ENCODE measurements around the gene NLRP1. TPM values are rescaled to one million over a fixed set of nuclear protein-coding genes. Genes with fewer than 3 reads are reported as not detected.
A peak's percentile ranks its signal among the peaks of the same experiment; 100 is the strongest.

NLRP1 gene
- total and polyA plus RNA-seq, 5 donors from 2014 or later: 25.5 to 279 (median 32.8) TPM

DNA sequence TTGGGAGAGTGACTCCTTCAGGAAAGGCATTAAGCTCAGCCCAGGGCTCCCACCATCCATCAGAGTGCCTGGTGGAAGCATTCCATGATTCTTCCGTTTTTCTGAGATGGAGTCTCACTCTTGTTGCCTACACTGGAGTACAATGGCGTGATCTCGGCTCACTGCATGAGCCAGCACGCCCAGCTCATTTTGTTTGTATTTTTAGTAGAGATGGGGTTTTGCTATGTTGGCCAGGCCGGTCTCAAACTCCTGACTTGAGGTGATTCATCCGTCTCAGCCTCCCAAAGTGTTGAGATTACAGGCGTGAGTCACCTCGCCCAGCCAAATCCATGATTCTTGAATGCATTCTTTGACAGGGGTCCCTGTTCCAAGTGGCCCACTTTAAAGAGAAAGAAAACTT, 74.8 kb downstream of the NLRP1 start:
- peaks cover 32% of the 10 kb centered on the region for H3K36me3 ChIP-seq (ENCODE audit: control insufficient read depth, insufficient read depth, low read length)
- H3K9me3 ChIP-seq (ENCODE audit: control insufficient read depth in 2 of 2, low read length in 2 of 2): no peaks in the 10 kb centered on the region
- peaks cover 15% of the 10 kb centered on the region for H3K4me1 ChIP-seq (ENCODE audit: control insufficient read depth, insufficient read depth, low read length, poor library complexity, severe bottlenecking)
- no peak overlapping the region for H3K27ac ChIP-seq (ENCODE audit: insufficient read depth, low read length, poor library complexity, severe bottlenecking)
- Mint-ChIP-seq H3K36me3 (peaks cover 44% of the 10 kb centered on the region), H3K4me3 (no peak overlapping the region), H3K27me3 (no peaks in the 10 kb centered on the region), H3K27ac (peak overlapping the region in 1 of 3 donors; percentile 74), H3K4me1 (peaks cover 11 to 27% (median 20%) of the 10 kb centered on the region in 4 donors), H3K9me3 (peaks cover 0 to 3% (median 0%) of the 10 kb centered on the region in 7 donors)
- ATAC-seq (ENCODE audit: low read depth in 2 of 2) (no peak), DNase-seq (no peak)
- H3K4me3 ChIP-seq (ENCODE audit: low read depth, low read length): no peak overlapping the region
- H3K27me3 ChIP-seq (ENCODE audit: control insufficient read depth, insufficient read depth, low read length): no peaks in the 10 kb centered on the region

DNA sequence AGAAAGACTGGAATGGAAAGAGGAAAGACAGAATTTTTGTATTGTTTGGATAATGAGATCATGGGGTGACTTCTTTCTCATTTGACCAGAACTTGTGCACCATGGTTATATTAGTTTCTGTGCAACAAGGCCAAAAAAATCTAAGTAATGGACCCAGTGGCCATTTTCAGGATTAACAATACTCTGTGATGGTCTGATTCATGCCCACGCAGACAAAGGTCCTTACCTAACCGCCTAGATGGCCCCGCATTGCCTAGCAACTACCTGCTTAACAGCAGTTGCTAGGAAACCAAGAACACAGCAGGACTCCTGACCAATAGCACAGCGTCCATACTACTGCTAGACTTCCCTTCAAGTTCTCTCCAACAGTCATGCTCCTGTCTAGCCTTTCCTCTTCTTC, 75.5 kb downstream of the NLRP1 start:
- Mint-ChIP-seq H3K27me3 (no peaks in the 10 kb centered on the region), H3K27ac (peak overlapping the region in 2 of 3 donors; percentile 55 to 74), H3K9me3 (peaks cover 0 to 3% (median 0%) of the 10 kb centered on the region in 7 donors), H3K4me1 (peaks cover 7 to 22% (median 17%) of the 10 kb centered on the region in 4 donors), H3K4me3 (peak overlapping the region in 1 of 4 donors; percentile 58), H3K36me3 (peaks cover 41% of the 10 kb centered on the region)
- Histone ChIP-seq H3K27me3 (ENCODE audit: control insufficient read depth, insufficient read depth, low read length) (no peaks in the 10 kb centered on the region), H3K36me3 (ENCODE audit: control insufficient read depth, insufficient read depth, low read length) (peaks cover 28% of the 10 kb centered on the region), H3K4me3 (ENCODE audit: low read depth, low read length) (no peak overlapping the region), H3K4me1 (ENCODE audit: control insufficient read depth, insufficient read depth, low read length, poor library complexity, severe bottlenecking) (peaks cover 9% of the 10 kb centered on the region), H3K27ac (ENCODE audit: insufficient read depth, low read length, poor library complexity, severe bottlenecking) (no peak overlapping the region), H3K9me3 (ENCODE audit: control insufficient read depth in 2 of 2, low read length in 2 of 2) (no peaks in the 10 kb centered on the region)
- DNase-seq: no peak
- ATAC-seq (ENCODE audit: low read depth in 2 of 2): no peak

DNA sequence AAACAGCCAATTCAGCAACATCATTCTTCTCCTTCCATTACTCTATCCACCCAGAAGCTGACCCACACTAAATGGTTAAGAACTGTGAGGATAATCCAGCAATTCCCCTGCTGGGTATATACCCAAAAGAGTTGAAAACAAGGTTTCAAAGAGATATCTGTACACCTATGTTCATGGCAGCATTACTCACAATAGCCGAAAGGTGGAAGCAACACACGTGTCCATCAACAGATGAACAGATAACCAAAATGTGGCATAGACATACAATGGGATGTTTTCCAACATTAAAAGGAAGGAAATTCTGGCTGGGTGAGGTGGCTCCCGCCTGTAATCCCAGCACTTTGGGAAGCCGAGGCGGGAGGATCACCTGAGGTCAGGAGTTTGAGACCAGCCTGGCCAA, 78.0 kb downstream of the NLRP1 start:
- DNase-seq: no peak
- Mint-ChIP-seq H3K4me3 (no peak overlapping the region), H3K36me3 (peaks cover 35% of the 10 kb centered on the region), H3K9me3 (peaks cover 0 to 2% (median 0%) of the 10 kb centered on the region in 7 donors), H3K27ac (no peak overlapping the region), H3K4me1 (peaks cover 4 to 16% (median 10%) of the 10 kb centered on the region in 4 donors), H3K27me3 (no peaks in the 10 kb centered on the region)
- no peak for ATAC-seq (ENCODE audit: low read depth in 2 of 2)
- Histone ChIP-seq H3K4me1 (ENCODE audit: control insufficient read depth, insufficient read depth, low read length, poor library complexity, severe bottlenecking) (peaks cover 1% of the 10 kb centered on the region), H3K27me3 (ENCODE audit: control insufficient read depth, insufficient read depth, low read length) (no peaks in the 10 kb centered on the region), H3K27ac (ENCODE audit: insufficient read depth, low read length, poor library complexity, severe bottlenecking) (no peak overlapping the region), H3K9me3 (ENCODE audit: control insufficient read depth in 2 of 2, low read length in 2 of 2) (no peaks in the 10 kb centered on the region), H3K4me3 (ENCODE audit: low read depth, low read length) (no peak overlapping the region), H3K36me3 (ENCODE audit: control insufficient read depth, insufficient read depth, low read length) (peaks cover 16% of the 10 kb centered on the region)

DNA sequence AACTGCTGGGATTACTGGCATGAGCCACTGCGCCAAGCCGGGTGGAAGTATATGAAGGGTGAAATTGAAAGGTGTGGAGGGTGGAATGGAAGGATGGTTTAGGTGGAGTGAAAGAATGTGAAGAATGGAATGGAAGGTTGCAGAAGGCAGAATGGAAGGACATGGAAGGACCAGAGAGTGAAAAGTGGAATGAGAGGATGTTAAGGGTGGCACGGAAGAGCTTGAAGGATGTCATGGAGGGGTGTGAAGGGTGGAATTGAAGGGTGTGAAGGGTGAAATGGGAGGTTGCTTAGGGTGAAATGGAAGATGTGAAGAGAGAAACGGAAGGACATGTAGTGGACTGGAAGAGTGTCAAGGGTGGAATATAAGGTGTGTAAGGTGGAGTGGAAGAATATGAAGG, 81.8 kb downstream of the NLRP1 start:
- no peak for ATAC-seq (ENCODE audit: low read depth in 2 of 2)
- Histone ChIP-seq H3K4me1 (ENCODE audit: control insufficient read depth, insufficient read depth, low read length, poor library complexity, severe bottlenecking) (peaks cover 21% of the 10 kb centered on the region), H3K4me3 (ENCODE audit: low read depth, low read length) (no peak overlapping the region), H3K36me3 (ENCODE audit: control insufficient read depth, insufficient read depth, low read length) (peaks cover 11% of the 10 kb centered on the region), H3K27ac (ENCODE audit: insufficient read depth, low read length, poor library complexity, severe bottlenecking) (no peak overlapping the region), H3K27me3 (ENCODE audit: control insufficient read depth, insufficient read depth, low read length) (no peaks in the 10 kb centered on the region), H3K9me3 (ENCODE audit: control insufficient read depth in 2 of 2, low read length in 2 of 2) (no peaks in the 10 kb centered on the region)
- Mint-ChIP-seq H3K9me3 (peaks cover 0 to 2% (median 0%) of the 10 kb centered on the region in 7 donors), H3K4me1 (peaks cover 18 to 31% (median 24%) of the 10 kb centered on the region in 4 donors), H3K27me3 (no peaks in the 10 kb centered on the region), H3K27ac (peak overlapping the region; percentile 55 to 76 (median 61)), H3K36me3 (peaks cover 35% of the 10 kb centered on the region), H3K4me3 (peak overlapping the region in 2 of 4 donors; percentile 2 to 59)
- DNase-seq: no peak

DNA sequence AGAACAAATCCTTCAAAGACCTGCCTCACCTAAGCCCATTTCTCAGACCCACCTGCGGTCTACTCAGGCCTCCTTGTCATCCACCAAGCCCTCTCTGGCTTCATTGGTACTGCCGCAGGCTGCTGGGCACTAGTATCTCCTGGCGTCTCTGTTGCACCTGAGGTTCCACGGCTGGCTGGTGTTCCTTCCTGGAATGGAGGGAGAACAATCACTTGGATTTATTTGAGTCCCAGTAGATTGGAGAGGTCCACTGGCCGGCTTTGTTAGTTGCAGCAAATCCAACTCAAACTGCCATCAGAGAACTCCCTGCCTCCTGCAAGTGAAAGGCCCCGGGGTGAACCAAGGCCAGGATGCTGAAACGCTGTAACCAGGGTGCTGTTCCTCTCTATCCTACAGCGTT, 82.6 kb downstream of the NLRP1 start:
- H3K9me3 Mint-ChIP-seq: peaks cover 0 to 1% (median 0%) of the 10 kb centered on the region in 7 donors
- ATAC-seq (ENCODE audit: low read depth in 2 of 2) (no peak), DNase-seq (no peak)
- peak overlapping the region; percentile 62 for H3K27ac ChIP-seq (ENCODE audit: insufficient read depth, low read length, poor library complexity, severe bottlenecking)
- H3K27me3 Mint-ChIP-seq: no peaks in the 10 kb centered on the region
- peaks cover 35% of the 10 kb centered on the region for H3K36me3 Mint-ChIP-seq
- no peaks in the 10 kb centered on the region for H3K9me3 ChIP-seq (ENCODE audit: control insufficient read depth in 2 of 2, low read length in 2 of 2)
- peaks cover 18 to 31% (median 24%) of the 10 kb centered on the region in 4 donors for H3K4me1 Mint-ChIP-seq
- H3K4me3 ChIP-seq (ENCODE audit: low read depth, low read length): no peak overlapping the region
- H3K4me1 ChIP-seq (ENCODE audit: control insufficient read depth, insufficient read depth, low read length, poor library complexity, severe bottlenecking): peaks cover 21% of the 10 kb centered on the region
- peak overlapping the region; percentile 65 to 94 (median 76) for H3K4me3 Mint-ChIP-seq
- peak overlapping the region in 2 of 3 donors; percentile 70 to 89 for H3K27ac Mint-ChIP-seq
- H3K27me3 ChIP-seq (ENCODE audit: control insufficient read depth, insufficient read depth, low read length): no peaks in the 10 kb centered on the region
- H3K36me3 ChIP-seq (ENCODE audit: control insufficient read depth, insufficient read depth, low read length): peaks cover 11% of the 10 kb centered on the region

DNA sequence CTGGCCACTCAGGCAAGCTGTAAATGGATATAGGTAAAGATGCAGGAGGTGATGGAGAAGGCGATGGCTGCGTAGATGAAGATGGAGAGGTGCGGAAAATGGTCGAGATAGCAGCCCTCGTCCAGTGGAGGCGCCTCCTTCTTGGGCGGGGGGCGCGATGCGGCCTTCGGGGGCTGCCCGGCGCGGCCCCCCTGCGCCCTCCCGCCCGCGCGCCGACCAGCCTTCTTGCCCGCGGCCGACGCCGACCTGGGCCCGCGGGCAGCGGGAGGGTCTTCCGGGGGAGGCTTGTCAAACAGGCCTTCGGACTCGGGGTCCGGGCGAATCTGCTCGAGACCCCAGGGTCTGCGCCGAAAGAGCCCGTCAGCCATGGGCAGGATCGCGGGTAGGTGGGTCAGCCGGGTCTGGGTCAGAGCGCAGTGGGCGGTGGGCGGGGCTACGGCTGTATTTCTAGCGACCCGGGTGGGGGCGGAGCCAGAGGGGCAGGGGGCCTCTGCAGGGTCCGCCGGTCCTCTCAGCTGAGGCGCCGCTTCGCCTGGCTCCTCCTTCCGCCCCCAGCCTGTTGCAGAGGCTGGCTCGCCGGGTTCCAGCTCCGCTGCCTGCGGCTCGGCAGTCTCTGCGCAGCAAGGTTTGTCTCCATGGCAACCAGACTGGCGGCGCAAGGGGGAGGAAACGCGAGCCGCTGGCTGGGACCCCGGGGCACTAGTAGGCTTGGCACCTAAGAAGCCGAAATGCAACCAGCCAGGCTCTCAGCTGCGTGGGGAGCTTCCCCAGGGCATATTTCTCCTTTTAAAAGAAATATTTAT, 83.5 kb downstream of the NLRP1 start:
- Histone ChIP-seq H3K9me3 (ENCODE audit: control insufficient read depth in 2 of 2, low read length in 2 of 2) (no peaks in the 10 kb centered on the region), H3K4me1 (ENCODE audit: control insufficient read depth, insufficient read depth, low read length, poor library complexity, severe bottlenecking) (peaks cover 21% of the 10 kb centered on the region), H3K36me3 (ENCODE audit: control insufficient read depth, insufficient read depth, low read length) (peaks cover 10% of the 10 kb centered on the region), H3K4me3 (ENCODE audit: low read depth, low read length) (peak overlapping the region; percentile 60), H3K27ac (ENCODE audit: insufficient read depth, low read length, poor library complexity, severe bottlenecking) (peak overlapping the region; percentile 62), H3K27me3 (ENCODE audit: control insufficient read depth, insufficient read depth, low read length) (no peaks in the 10 kb centered on the region)
- Mint-ChIP-seq H3K4me3 (peak overlapping the region; percentile 94 to 96 (median 94)), H3K4me1 (peaks cover 18 to 31% (median 24%) of the 10 kb centered on the region in 4 donors), H3K27ac (peak overlapping the region; percentile 96 to 98 (median 97)), H3K36me3 (peaks cover 33% of the 10 kb centered on the region), H3K9me3 (peaks cover 0 to 1% (median 0%) of the 10 kb centered on the region in 7 donors), H3K27me3 (no peaks in the 10 kb centered on the region)
- peak; percentile 86 to 88 for ATAC-seq (ENCODE audit: low read depth in 2 of 2)
- DNase-seq: peak; percentile 71 to 75 (median 75)

DNA sequence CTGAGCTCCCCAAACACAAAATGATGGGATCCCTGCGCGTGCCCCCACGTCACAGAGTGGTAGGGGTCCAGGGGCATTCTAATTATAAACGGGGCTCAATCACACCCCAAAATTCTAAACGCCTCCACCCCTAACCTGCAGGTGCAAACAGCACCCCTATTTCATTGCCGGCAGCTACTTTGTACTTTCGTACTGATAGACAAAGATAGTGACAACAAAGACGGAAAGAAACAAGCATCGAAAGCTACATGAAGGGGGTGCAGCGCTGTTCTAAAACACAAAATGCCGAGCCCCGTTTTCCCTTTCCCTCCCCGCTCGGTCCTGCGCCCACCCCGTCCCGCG, 84.1 kb downstream of the NLRP1 start:
- peaks cover 8% of the 10 kb centered on the region for H3K36me3 ChIP-seq (ENCODE audit: control insufficient read depth, insufficient read depth, low read length)
- H3K4me3 Mint-ChIP-seq: peak overlapping the region; percentile 94 to 96 (median 94)
- ATAC-seq (ENCODE audit: low read depth in 2 of 2): peak in 1 of 2 donors; percentile 16
- H3K4me1 Mint-ChIP-seq: peaks cover 18 to 31% (median 24%) of the 10 kb centered on the region in 4 donors
- no peaks in the 10 kb centered on the region for H3K27me3 ChIP-seq (ENCODE audit: control insufficient read depth, insufficient read depth, low read length)
- no peak overlapping the region for H3K27ac ChIP-seq (ENCODE audit: insufficient read depth, low read length, poor library complexity, severe bottlenecking)
- peak overlapping the region; percentile 96 to 98 (median 97) for H3K27ac Mint-ChIP-seq
- H3K9me3 Mint-ChIP-seq: peaks cover 0 to 1% (median 0%) of the 10 kb centered on the region in 7 donors
- peaks cover 27% of the 10 kb centered on the region for H3K36me3 Mint-ChIP-seq
- H3K27me3 Mint-ChIP-seq: no peaks in the 10 kb centered on the region
- peaks cover 21% of the 10 kb centered on the region for H3K4me1 ChIP-seq (ENCODE audit: control insufficient read depth, insufficient read depth, low read length, poor library complexity, severe bottlenecking)
- no peaks in the 10 kb centered on the region for H3K9me3 ChIP-seq (ENCODE audit: control insufficient read depth in 2 of 2, low read length in 2 of 2)
- DNase-seq: peak in 1 of 3 donors; percentile 6
- peak overlapping the region; percentile 60 for H3K4me3 ChIP-seq (ENCODE audit: low read depth, low read length)
